HepG2 (cell line): ENCODE measurements around the gene MYO1C.

Source experiments
- NFRKB ChIP-seq: fragments of 450-650 bp; IDR thresholded peaks from 2 replicates; pipeline ENCODE4 v1.6.1; 2017
- ZNF512 ChIP-seq: sonication (generic); formaldehyde crosslinking; IDR thresholded peaks from 2 replicates; pipeline ENCODE4 v1.4.0; 2020; ENCODE audit warnings: mild to moderate bottlenecking, missing genetic modification reagents

- TF ChIP-seq ZNF512 (no peak), NFRKB (no peak)
Observed at GRCh38 chr17:1511756-1512321, 19.4 kb upstream of the MYO1C start.
